ENCODE data around the gene ALDOC.
"Not testable (repeated sequence)": the region's sequence is repeated elsewhere in the genome, so short reads cannot be mapped to it uniquely, and the experiment has no call there.

The ALDOC gene

DNA sequence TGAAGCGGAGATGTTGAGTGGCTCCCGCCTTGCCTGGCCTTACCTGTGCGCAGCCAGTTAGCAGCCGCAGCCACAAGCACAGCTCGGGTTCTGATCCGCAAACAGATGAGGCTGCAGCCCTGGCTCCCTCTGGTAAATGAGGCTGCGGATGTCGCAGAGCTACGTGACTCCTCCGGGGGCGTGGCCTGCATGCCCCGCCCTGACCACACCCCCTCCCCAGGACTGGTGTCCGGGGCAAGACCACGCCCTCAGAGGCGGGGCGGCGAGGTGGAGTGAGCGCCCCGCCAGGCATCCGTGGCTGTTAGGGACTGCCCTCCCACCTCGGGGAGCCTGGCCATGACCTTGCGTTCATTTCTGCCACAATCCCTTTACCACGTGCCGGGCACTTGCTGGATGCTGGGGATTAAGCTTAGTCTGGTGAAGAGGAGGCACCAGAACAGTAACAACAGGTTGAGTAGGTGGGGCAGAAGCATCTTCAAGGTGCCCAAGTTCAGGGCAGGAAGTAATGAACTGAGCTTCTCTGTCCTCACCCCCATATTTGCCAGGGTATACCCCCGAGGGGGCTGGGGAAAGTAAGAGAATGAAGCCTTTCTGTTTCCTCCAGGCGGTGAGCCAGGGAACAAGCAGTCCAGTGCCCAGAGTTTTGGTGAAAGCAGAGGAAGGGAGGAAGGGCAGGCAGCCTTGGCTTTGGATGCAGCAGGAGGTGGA is at the start of gene ALDOC:
Gene ALDOC (minus strand): TSS at position 138 of the 708 bp plus-strand sequence. CDS start 1,363 bp downstream, outside the sequence.
- H3K27ac Mint-ChIP-seq = peak within 1 kb of the TSS; percentile 73
- no peaks in the 10 kb centered on the region for H3K27me3 Mint-ChIP-seq
- peak; percentile 95 to 97 for DNase-seq (ENCODE audit: low spot score in 2 of 2)
- H3K9me3 Mint-ChIP-seq = no peaks in the 10 kb centered on the region
- H3K4me3 Mint-ChIP-seq = peak within 1 kb of the TSS; percentile 80
- H3K36me3 Mint-ChIP-seq = no peaks in the 10 kb centered on the region
- peak; percentile 99 for ATAC-seq (ENCODE audit: low read depth)
- peaks cover 12% of the 10 kb centered on the region for H3K4me1 Mint-ChIP-seq

DNA sequence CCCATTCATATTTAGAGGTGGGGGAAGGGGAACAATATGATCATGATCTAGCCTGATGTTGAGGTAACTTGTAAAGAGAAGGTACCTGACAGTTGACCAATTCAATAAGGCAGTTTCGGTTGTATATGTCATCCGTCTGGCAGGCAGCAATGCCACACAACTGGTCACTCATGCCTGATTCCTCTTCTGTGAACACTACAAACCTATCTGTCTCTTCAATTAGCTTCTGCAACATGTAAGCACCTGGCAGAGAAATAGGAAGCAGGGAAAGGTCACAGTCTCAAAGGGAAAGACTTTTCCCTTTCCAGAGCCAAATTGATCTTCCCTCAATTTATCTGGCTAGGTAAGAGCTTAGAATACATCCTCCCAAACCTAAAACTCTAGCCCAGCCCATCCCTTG is 47.5 kb upstream of the ALDOC start:
- Mint-ChIP-seq H3K36me3 (peaks cover 43% of the 10 kb centered on the region), H3K4me1 (peaks cover 3% of the 10 kb centered on the region), H3K4me3 (no peak overlapping the region), H3K27me3 (no peaks in the 10 kb centered on the region), H3K9me3 (no peaks in the 10 kb centered on the region), H3K27ac (no peak overlapping the region)
- DNase-seq (ENCODE audit: low spot score in 2 of 2) = no peak
- ATAC-seq (ENCODE audit: low read depth) = no peak

DNA sequence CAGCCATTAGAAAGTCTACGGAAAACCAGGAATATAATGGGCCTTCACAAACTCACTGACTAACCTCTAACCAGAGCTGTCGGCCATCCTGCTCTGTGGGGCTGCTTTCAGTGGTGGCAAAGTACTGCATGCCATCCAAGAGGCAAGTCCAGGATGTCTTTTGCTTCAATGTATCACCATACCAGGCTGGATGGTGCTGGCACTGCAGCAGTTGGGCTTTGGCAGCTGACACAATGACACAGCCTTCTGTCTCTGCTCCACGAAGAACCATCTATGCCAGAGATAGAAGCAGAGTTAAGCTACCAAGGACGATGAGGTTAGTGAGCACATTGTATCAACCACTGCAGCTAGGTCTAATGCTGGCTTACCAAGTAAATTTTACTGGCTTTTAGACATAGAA is 47.0 kb upstream of the ALDOC start:
- ATAC-seq (ENCODE audit: low read depth) (no peak), DNase-seq (ENCODE audit: low spot score in 2 of 2) (no peak)
- H3K9me3 Mint-ChIP-seq = no peaks in the 10 kb centered on the region
- peaks cover 46% of the 10 kb centered on the region for H3K36me3 Mint-ChIP-seq
- peaks cover 3% of the 10 kb centered on the region for H3K4me1 Mint-ChIP-seq
- no peak overlapping the region for H3K27ac Mint-ChIP-seq
- H3K4me3 Mint-ChIP-seq = no peak overlapping the region
- H3K27me3 Mint-ChIP-seq = no peaks in the 10 kb centered on the region

DNA sequence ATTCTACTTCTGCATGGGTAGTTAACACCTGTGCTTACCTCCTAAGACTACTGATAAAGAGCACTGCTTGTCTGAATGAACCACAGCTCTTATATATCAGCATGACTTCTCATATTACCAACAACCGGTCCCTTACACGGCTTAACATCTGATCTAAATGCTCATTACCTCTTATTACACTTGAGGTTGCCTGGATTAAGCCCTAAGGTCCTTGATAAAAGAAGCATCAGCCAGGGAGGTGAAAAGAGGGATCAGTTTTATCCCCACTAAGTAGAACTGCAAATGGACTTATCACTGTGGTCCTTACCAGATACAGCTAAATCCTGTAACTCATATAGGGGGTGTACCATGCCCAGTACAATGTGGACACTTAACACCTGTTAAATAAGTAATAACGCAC is 45.5 kb upstream of the ALDOC start:
- H3K27me3 Mint-ChIP-seq = no peaks in the 10 kb centered on the region
- peak overlapping the region; percentile 50 for H3K27ac Mint-ChIP-seq
- peaks cover 45% of the 10 kb centered on the region for H3K36me3 Mint-ChIP-seq
- H3K4me1 Mint-ChIP-seq = peaks cover 3% of the 10 kb centered on the region
- H3K4me3 Mint-ChIP-seq = no peak overlapping the region
- DNase-seq (ENCODE audit: low spot score in 2 of 2) (no peak), ATAC-seq (ENCODE audit: low read depth) (no peak)
- H3K9me3 Mint-ChIP-seq = no peaks in the 10 kb centered on the region

DNA sequence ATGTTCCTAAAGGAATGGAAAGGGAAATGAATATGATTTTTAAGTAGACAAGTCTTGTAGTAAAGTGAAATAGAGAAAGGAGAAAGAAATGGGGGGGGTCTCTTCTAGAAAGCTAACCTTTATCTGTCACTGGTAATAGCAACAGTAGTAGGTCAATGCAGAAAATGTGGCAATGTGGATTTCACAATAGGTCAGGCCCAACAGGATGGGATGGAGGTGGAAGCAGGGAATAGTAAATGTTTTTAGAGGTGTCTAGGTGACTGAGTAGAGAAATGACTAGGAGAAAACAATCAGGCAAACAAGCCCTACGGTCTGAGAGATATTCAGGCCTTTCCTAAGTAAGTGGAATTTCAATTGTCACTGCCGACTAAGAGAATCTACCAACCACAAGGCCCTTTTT is 43.3 kb upstream of the ALDOC start:
- Mint-ChIP-seq H3K27ac (no peak overlapping the region), H3K9me3 (no peaks in the 10 kb centered on the region), H3K4me3 (no peak overlapping the region), H3K36me3 (peaks cover 46% of the 10 kb centered on the region), H3K4me1 (peaks cover 3% of the 10 kb centered on the region), H3K27me3 (no peaks in the 10 kb centered on the region)
- ATAC-seq (ENCODE audit: low read depth) = no peak
- DNase-seq (ENCODE audit: low spot score in 2 of 2) = no peak

DNA sequence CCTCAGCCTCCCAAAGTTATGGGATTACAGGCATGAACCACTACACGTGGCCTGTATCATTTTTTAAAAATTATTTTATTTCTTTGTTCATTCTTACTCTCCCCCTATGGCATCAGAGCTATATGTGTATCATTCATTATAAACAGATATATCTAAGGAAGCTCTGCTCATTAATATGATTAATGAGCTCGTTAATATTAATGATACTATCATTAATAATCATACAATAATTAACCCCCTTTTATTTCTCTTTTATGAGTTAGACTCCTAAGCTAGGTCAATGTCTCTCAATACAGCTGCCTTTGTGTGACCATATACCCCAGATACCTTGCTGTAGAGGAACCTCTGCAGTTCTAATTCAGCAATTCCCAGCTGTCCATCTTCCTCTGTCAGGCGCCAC is 41.8 kb upstream of the ALDOC start:
- H3K36me3 Mint-ChIP-seq = peaks cover 39% of the 10 kb centered on the region
- H3K27me3 Mint-ChIP-seq = no peaks in the 10 kb centered on the region
- no peak overlapping the region for H3K4me3 Mint-ChIP-seq
- H3K27ac Mint-ChIP-seq = no peak overlapping the region
- ATAC-seq (ENCODE audit: low read depth) (no peak), DNase-seq (ENCODE audit: low spot score in 2 of 2) (no peak)
- no peaks in the 10 kb centered on the region for H3K9me3 Mint-ChIP-seq
- H3K4me1 Mint-ChIP-seq = peaks cover 6% of the 10 kb centered on the region

DNA sequence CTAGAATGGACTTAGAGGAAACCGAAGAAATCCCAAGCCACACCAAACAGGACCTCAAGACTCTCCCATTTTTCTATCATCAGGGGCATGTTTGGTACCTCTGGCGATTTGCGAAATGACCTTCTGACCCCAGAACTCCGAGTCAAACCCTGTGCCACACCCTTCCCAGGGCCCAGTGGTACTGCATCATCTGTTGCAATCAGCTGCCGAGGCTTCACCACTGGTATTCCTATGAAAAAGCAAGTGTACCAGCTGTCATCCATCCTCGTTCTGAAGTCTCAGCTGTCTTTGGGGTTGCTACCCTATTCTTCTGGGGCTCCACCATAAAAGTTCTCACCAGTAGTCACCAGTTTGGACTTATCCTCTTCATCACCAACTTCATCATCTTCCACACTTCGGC is 39.6 kb upstream of the ALDOC start:
- H3K27ac Mint-ChIP-seq = peak overlapping the region; percentile 28
- peaks cover 29% of the 10 kb centered on the region for H3K36me3 Mint-ChIP-seq
- DNase-seq (ENCODE audit: low spot score in 2 of 2) (no peak), ATAC-seq (ENCODE audit: low read depth) (no peak)
- no peaks in the 10 kb centered on the region for H3K9me3 Mint-ChIP-seq
- H3K27me3 Mint-ChIP-seq = no peaks in the 10 kb centered on the region
- peaks cover 18% of the 10 kb centered on the region for H3K4me1 Mint-ChIP-seq
- no peak overlapping the region for H3K4me3 Mint-ChIP-seq

DNA sequence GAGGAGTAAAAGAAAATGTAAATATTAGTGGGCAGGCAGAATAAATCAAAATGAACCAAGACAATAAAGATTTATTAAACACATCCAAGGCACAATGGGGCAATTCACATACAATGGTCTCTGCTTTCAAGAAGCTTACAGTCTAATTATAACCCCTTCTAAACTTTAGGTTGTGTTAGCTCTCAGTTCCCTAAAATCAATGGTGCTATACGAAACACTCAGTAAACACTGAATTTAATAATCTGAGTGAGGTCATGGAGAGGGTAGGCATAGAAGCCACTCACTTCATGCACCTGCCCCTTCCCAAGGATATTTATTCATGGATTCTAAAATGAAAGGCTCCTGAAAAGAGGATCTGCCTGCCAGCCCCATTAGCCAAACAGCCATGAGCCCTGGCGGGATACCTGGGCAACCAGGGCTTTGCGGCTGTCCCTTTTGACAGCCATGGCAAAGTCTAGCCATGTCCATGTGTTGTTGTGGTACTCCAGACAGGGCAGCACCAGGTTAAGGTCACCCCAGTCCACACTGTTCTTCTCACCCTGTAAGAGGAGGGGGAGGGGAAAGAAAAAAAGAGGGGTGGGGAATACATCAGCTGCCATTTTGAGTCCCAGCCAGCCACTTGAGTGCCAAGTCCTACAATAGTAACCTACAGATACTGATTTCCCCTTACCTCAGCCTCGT is 38.7 kb upstream of the ALDOC start:
- Mint-ChIP-seq H3K9me3 (no peaks in the 10 kb centered on the region), H3K27ac (peak overlapping the region; percentile 28), H3K4me1 (peaks cover 18% of the 10 kb centered on the region), H3K36me3 (peaks cover 30% of the 10 kb centered on the region), H3K27me3 (no peaks in the 10 kb centered on the region), H3K4me3 (no peak overlapping the region)
- ATAC-seq (ENCODE audit: low read depth) (no peak), DNase-seq (ENCODE audit: low spot score in 2 of 2) (no peak)

DNA sequence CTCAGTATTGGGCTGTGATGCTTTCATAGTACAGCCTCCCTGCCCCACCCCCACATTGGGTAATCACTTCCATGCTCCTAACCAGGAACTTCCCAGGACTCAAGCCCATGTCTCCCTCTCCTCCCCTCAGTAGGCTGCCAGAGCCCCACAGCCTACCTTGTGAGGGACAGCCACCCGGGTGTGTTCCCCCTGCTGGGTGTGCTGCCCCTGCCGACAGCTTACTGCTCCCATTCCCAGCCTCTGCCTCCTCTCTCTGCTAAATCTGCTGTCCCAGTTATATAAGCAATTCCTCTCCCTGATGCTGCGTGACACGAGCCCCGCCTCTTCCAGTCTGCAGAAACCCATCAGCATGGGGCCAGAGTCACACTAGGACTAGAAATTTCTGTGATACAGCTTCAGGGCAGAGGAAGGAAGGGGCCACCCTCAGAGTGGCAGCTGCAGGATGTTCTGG is 37.3 kb upstream of the ALDOC start, which contains the start of gene RSKR:
Gene RSKR (minus strand): TSS at position 255 of the 451 bp plus-strand sequence. CDS start 24 bp downstream, at position 231.
- Mint-ChIP-seq H3K9me3 (no peaks in the 10 kb centered on the region), H3K36me3 (peaks cover 23% of the 10 kb centered on the region), H3K4me1 (peaks cover 18% of the 10 kb centered on the region), H3K27me3 (no peaks in the 10 kb centered on the region), H3K4me3 (no peak within 1 kb of the TSS), H3K27ac (no peak within 1 kb of the TSS)
- DNase-seq (ENCODE audit: low spot score in 2 of 2) (no peak), ATAC-seq (ENCODE audit: low read depth) (no peak)

DNA sequence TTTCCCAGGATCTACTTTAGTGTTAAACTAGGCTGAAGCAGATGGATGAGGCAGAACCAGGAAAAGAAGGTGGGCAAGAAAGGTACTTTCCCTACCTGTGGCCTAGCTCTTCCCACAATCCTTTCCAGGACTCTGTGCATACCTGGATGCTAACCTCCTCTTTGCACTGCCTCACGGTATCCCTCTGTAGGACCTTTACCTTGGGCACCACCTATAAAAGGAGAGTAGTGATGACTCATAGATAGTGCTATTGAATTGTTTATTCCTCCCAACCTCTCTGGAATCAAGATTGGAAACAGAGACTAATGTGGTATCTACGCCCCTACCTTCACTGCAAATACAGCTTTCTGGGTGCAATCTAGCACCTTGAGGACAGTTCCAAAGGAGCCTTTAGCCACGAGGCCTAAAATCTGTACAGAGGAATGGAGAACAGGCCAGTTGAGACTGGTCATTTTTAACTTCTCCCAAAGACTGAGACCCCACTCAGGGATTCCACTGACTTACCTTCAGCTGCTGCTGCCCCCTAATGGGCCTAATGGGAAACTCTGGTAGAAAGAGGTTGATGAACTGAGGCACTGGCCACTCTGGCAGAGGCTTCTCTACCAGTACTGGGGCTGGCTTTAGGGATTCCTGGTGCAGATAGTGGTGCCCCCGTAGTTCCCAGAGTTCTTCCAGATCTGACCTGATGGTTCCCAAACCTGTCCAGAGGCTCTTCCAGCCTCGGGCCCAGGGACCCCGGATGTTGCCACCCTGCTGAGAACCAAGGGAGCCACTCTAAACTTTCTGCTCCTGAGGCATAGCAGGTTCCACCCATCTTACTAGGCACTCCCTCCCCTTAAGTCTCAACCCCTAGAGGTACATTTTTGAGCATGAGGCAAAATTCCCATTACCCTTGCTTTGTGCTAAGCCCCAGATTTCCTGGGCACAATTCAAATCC is 36.5 kb upstream of the ALDOC start:
- H3K4me3 Mint-ChIP-seq = no peak overlapping the region
- no peak overlapping the region for H3K27ac Mint-ChIP-seq
- no peaks in the 10 kb centered on the region for H3K27me3 Mint-ChIP-seq
- peaks cover 19% of the 10 kb centered on the region for H3K36me3 Mint-ChIP-seq
- H3K9me3 Mint-ChIP-seq = no peaks in the 10 kb centered on the region
- ATAC-seq (ENCODE audit: low read depth) (peak; percentile 53), DNase-seq (ENCODE audit: low spot score in 2 of 2) (peak; percentile 18 to 40)
- H3K4me1 Mint-ChIP-seq = peaks cover 18% of the 10 kb centered on the region

DNA sequence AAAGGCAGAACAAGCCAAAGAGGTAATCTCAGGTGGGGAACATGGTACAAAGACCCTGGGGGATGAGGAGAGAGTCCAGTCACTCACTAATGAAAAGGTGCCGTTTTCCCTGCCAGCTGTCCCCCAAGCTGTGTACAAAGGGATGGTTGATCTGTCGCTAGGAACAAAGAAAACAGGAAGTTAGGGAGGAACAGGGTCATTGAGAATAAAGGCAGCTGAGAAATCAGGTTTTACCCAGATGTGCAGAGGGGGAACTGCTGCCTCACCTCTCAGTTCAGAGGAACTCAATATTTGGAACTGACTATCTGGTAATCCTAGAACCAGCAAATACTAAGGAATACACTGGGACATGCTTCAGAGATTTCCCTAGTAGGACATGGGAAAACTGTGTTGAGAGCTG is 35.8 kb upstream of the ALDOC start:
- ATAC-seq (ENCODE audit: low read depth) (peak; percentile 57), DNase-seq (ENCODE audit: low spot score in 2 of 2) (no peak)
- Mint-ChIP-seq H3K27me3 (no peaks in the 10 kb centered on the region), H3K27ac (peak overlapping the region; percentile 75), H3K36me3 (peaks cover 19% of the 10 kb centered on the region), H3K4me1 (peaks cover 18% of the 10 kb centered on the region), H3K4me3 (no peak overlapping the region), H3K9me3 (no peaks in the 10 kb centered on the region)

DNA sequence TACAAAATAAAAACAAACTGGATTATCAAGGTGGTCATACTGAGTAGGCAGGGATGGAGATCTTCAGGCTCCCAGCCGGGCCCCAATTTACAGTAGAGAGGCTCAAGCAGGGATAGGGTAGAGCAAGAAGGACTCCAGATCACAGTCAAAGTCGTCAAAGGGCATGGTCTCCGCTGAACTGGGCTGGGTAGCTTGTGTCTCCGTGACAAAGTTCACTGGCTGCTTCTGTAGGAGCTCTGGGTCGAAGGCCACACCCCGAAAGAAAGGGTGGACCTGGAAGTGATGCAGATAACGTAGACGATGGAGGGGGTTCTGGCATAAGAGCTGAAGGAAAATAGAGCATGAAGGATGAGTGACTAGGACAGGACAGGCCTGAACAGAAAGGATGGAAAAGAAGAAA is 33.7 kb upstream of the ALDOC start:
- H3K4me3 Mint-ChIP-seq = no peak overlapping the region
- peaks cover 18% of the 10 kb centered on the region for H3K4me1 Mint-ChIP-seq
- H3K36me3 Mint-ChIP-seq = peaks cover 7% of the 10 kb centered on the region
- H3K9me3 Mint-ChIP-seq = no peaks in the 10 kb centered on the region
- H3K27ac Mint-ChIP-seq = peak overlapping the region; percentile 14
- DNase-seq (ENCODE audit: low spot score in 2 of 2) (no peak), ATAC-seq (ENCODE audit: low read depth) (no peak)
- H3K27me3 Mint-ChIP-seq = no peaks in the 10 kb centered on the region

DNA sequence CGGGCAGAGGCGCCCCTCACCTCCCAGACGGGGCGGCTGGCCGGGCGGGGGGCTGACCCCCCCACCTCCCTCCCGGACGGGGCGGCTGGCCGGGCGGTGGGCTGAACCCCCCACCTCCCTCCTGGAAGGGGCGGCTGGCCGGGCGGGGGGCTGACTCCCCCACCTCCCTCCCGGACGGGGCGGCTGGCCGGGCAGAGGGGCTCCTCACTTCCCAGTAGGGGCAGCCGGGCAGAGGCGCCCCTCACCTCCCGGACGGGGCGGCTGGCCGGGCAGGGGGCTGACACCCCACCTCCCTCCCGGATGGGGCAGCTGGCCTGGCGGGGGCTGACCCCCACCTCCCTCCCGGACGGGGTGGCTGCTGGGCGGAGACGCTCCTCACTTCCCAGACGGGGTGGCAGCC is 27.3 kb upstream of the ALDOC start:
- H3K9me3 Mint-ChIP-seq; DNase-seq (ENCODE audit: low spot score in 2 of 2); H3K36me3 Mint-ChIP-seq; H3K4me1 Mint-ChIP-seq; H3K4me3 Mint-ChIP-seq; H3K27me3 Mint-ChIP-seq; ATAC-seq (ENCODE audit: low read depth); H3K27ac Mint-ChIP-seq: not testable (repeated sequence)

All from memory B cell (primary cell).